Ascending aorta (tissue), 2 donors: ENCODE measurements around the gene LTV1. TPM values are rescaled to one million over a fixed set of nuclear protein-coding genes. Genes with fewer than 3 reads are reported as not detected.
A peak's percentile ranks its signal among the peaks of the same experiment; 100 is the strongest.

ENCODE experiments used
- DNase-seq, 2 donors: peaks; one replicate each; pipeline ENCODE4 v3.0.0-alpha.2; 2019; ENCODE audit warnings: low spot score in 2 of 2
- H3K27ac ChIP-seq, 2 donors: fragments of 200-600 bp; sonication (generic); one replicate each; pipeline ENCODE4 v1.5.1; 2016 to 2017; ENCODE audit warnings: mild to moderate bottlenecking in 1 of 2
- H3K27me3 ChIP-seq: fragments of 200-600 bp; sonication (generic); one replicate; pipeline ENCODE4 v1.5.1; 2017
- H3K36me3 ChIP-seq, 2 donors: fragments of 200-600 bp; sonication (generic); one replicate each; pipeline ENCODE4 v1.5.1; 2016
- H3K4me1 ChIP-seq, 2 donors: fragments of 200-600 bp; sonication (generic); one replicate each; pipeline ENCODE4 v1.5.1; 2016 to 2017; ENCODE audit warnings: mild to moderate bottlenecking in 1 of 2
- H3K4me3 ChIP-seq, 2 donors: fragments of 200-600 bp; sonication (generic); one replicate each; pipeline ENCODE4 v1.5.1; 2016 to 2017; ENCODE audit warnings: mild to moderate bottlenecking in 1 of 2
- H3K9me3 ChIP-seq, 2 donors: fragments of 200-600 bp; sonication (generic); one replicate each; pipeline ENCODE4 v1.5.1; 2016
- CTCF ChIP-seq, 3 experiments: fragments of 200-600 bp in 2 of 3; fragments of 450-650 bp in 1 of 3; sonication (generic) in 2 of 3; IDR thresholded peaks; one replicate each; pipeline ENCODE4 v1.5.1; 2016 to 2019; ENCODE audit warnings: antibody characterized with exemption in 3 of 3, mild to moderate bottlenecking in 1 of 3, moderate library complexity in 1 of 3
- intact Hi-C: fragments of 100-400 bp; cut with DNase I; formaldehyde crosslinking; loops from one replicate; pipeline ENCODE4 v1.15.1; 2023
- total RNA-seq: library from RNA; depleted of rRNA; stranded (reverse); fragments of >200 nt; gene quantifications from one replicate; pipeline ENCODE4 v1.1.0, GENCODE V29; 2016

The LTV1 gene
- total RNA-seq, 1 donor from 2014 or later = 4.6 TPM

GRCh38 chr6:143806282-143807102 is 36.6 kb upstream of the LTV1 start:
- TF ChIP-seq CTCF (IDR thresholded peaks at IDR 0.05) = no peak
- Histone ChIP-seq H3K27ac (peak overlapping the region; percentile 62 to 73), H3K4me1 (peaks cover 0 to 17% of the 10 kb centered on the region in 2 donors), H3K27me3 (no peaks in the 10 kb centered on the region), H3K9me3 (no peaks in the 10 kb centered on the region), H3K4me3 (no peak overlapping the region), H3K36me3 (no peaks in the 10 kb centered on the region)
- DNase-seq = peak in 1 of 2 donors; percentile 69
- intact Hi-C loops = no loop called here

- Histone ChIP-seq H3K4me3 (no peak overlapping the region), H3K27me3 (no peaks in the 10 kb centered on the region), H3K27ac (peak overlapping the region; percentile 62 to 73)
Observed at GRCh38 chr6:143807103-143807772, 35.9 kb upstream of the LTV1 start.

GRCh38 chr6:143810745-143811144 is 32.4 kb upstream of the LTV1 start:
- intact Hi-C loops = no loop called here
- Histone ChIP-seq H3K27me3 (no peaks in the 10 kb centered on the region), H3K4me1 (peaks cover 0 to 17% of the 10 kb centered on the region in 2 donors), H3K36me3 (peaks cover 0 to 4% of the 10 kb centered on the region in 2 donors), H3K27ac (no peak overlapping the region), H3K9me3 (no peaks in the 10 kb centered on the region), H3K4me3 (no peak overlapping the region)
- no peak for DNase-seq
- TF ChIP-seq CTCF (IDR thresholded peaks at IDR 0.05) = no peak

More at GRCh38 chr6:143807103-143807772, 35.9 kb upstream of the LTV1 start:
- TF ChIP-seq CTCF (IDR thresholded peaks at IDR 0.05) = no peak
- Histone ChIP-seq H3K9me3 (no peaks in the 10 kb centered on the region), H3K36me3 (no peaks in the 10 kb centered on the region), H3K4me1 (peaks cover 0 to 20% of the 10 kb centered on the region in 2 donors)
- no peak for DNase-seq
- intact Hi-C loops = no loop called here

- H3K27me3 ChIP-seq = no peaks in the 10 kb centered on the region
- intact Hi-C loops = no loop called here
Observed at GRCh38 chr6:143811501-143812157, 31.5 kb upstream of the LTV1 start.

More at GRCh38 chr6:143811501-143812157, 31.5 kb upstream of the LTV1 start:
- TF ChIP-seq CTCF (IDR thresholded peaks at IDR 0.05) = no peak
- no peak for DNase-seq
- Histone ChIP-seq H3K36me3 (peaks cover 0 to 4% of the 10 kb centered on the region in 2 donors), H3K9me3 (no peaks in the 10 kb centered on the region), H3K4me1 (peaks cover 0 to 9% of the 10 kb centered on the region in 2 donors), H3K4me3 (no peak overlapping the region), H3K27ac (peak overlapping the region; percentile 12 to 59)
